ENCODE data around the gene MAP1S.

- TF ChIP-seq CTCF (IDR thresholded peaks at IDR 0.05; ENCODE audit: low read depth, low read length) (no peak), POLR2A (IDR thresholded peaks at IDR 0.05; ENCODE audit: extremely low read depth, insufficient read length) (no peak)
Measured at GRCh38 chr19:17770613-17771012, 51.3 kb downstream of the MAP1S start.
